H9 (cell line): Measurements from ENCODE around the gene MAP3K12. TPM values are rescaled to one million over a fixed set of nuclear protein-coding genes. Genes with fewer than 3 reads are reported as not detected.

ENCODE experiments used
- DNase-seq: peaks from one replicate; pipeline ENCODE4 v3.0.0-alpha.2; 2017
- H2AFZ ChIP-seq: one replicate; pipeline ENCODE4 v1.6.1; 2013; ENCODE audit warnings: mild to moderate bottlenecking, low read length, control low read depth, moderate library complexity
- H2AK5ac ChIP-seq: 2 replicates; pipeline ENCODE4 v1.6.1; 2013; ENCODE audit warnings: low read length, control low read depth, mixed read lengths; ENCODE audit not compliant: insufficient read length
- H2BK120ac ChIP-seq: one replicate; pipeline ENCODE4 v1.6.1; 2013; ENCODE audit warnings: low read depth, mild to moderate bottlenecking, low read length, control low read depth, inconsistent platforms; ENCODE audit not compliant: poor library complexity, severe bottlenecking
- H2BK12ac ChIP-seq: 2 replicates; pipeline ENCODE4 v1.6.1; 2013; ENCODE audit warnings: low read length, control low read depth, mixed read lengths, low read depth; ENCODE audit not compliant: insufficient read length
- H2BK15ac ChIP-seq: 2 replicates; pipeline ENCODE4 v1.6.1; 2013; ENCODE audit warnings: low read depth, low read length, control low read depth
- H2BK20ac ChIP-seq: one replicate; pipeline ENCODE4 v1.6.1; 2013; ENCODE audit warnings: low read depth, mild to moderate bottlenecking, low read length, control low read depth, inconsistent platforms; ENCODE audit not compliant: poor library complexity, severe bottlenecking
- H2BK5ac ChIP-seq: 2 replicates; pipeline ENCODE4 v1.6.1; 2013; ENCODE audit warnings: low read length, control low read depth, mixed read lengths; ENCODE audit not compliant: insufficient read length
- H3K14ac ChIP-seq: 2 replicates; pipeline ENCODE4 v1.6.1; 2013; ENCODE audit warnings: low read length, control low read depth; ENCODE audit not compliant: insufficient read depth
- H3K18ac ChIP-seq: 2 replicates; pipeline ENCODE4 v1.6.1; 2013; ENCODE audit warnings: low read depth, mild to moderate bottlenecking, mixed read lengths, low read length, control low read depth; ENCODE audit not compliant: insufficient read length
- H3K23ac ChIP-seq: 2 replicates; pipeline ENCODE4 v1.6.1; 2013; ENCODE audit warnings: low read length, control low read depth, mixed read lengths, low read depth; ENCODE audit not compliant: insufficient read length
- H3K23me2 ChIP-seq: 2 replicates; pipeline ENCODE4 v1.6.1; 2013; ENCODE audit warnings: low read depth, mild to moderate bottlenecking, mixed read lengths, low read length, control low read depth; ENCODE audit not compliant: insufficient read length, poor library complexity, severe bottlenecking
- H3K27ac ChIP-seq: 2 replicates; pipeline ENCODE4 v1.5.1; 2013; ENCODE audit warnings: low read length, control low read depth, mixed read lengths, low read depth; ENCODE audit not compliant: insufficient read length
- H3K27me3 ChIP-seq: 2 replicates; pipeline ENCODE4 v1.6.1; 2013; ENCODE audit warnings: low read length, control low read depth, inconsistent platforms; ENCODE audit not compliant: insufficient read depth
- H3K4ac ChIP-seq: 2 replicates; pipeline ENCODE4 v1.6.1; 2013; ENCODE audit warnings: low read depth, mild to moderate bottlenecking, control low read depth, inconsistent platforms, low read length, moderate library complexity
- H3K4me1 ChIP-seq: 2 replicates; pipeline ENCODE4 v1.6.1; 2013; ENCODE audit warnings: low read length, control low read depth, inconsistent platforms; ENCODE audit not compliant: insufficient read depth
- H3K4me2 ChIP-seq: 2 replicates; pipeline ENCODE4 v1.6.1; 2013; ENCODE audit warnings: low read length, control low read depth, mixed read lengths; ENCODE audit not compliant: insufficient read length, insufficient read depth
- H3K56ac ChIP-seq: 2 replicates; pipeline ENCODE4 v1.6.1; 2013; ENCODE audit warnings: low read depth, mild to moderate bottlenecking, mixed read lengths, low read length, control low read depth; ENCODE audit not compliant: insufficient read length
- H3K79me1 ChIP-seq: 2 replicates; pipeline ENCODE4 v1.6.1; 2013; ENCODE audit warnings: low read depth, mild to moderate bottlenecking, moderate library complexity, low read length, control low read depth, inconsistent platforms; ENCODE audit not compliant: insufficient read depth, poor library complexity, severe bottlenecking
- H3K79me2 ChIP-seq: 2 replicates; pipeline ENCODE4 v1.6.1; 2013; ENCODE audit warnings: low read length, control low read depth, inconsistent platforms; ENCODE audit not compliant: insufficient read depth
- H3K9ac ChIP-seq: 2 replicates; pipeline ENCODE4 v1.6.1; 2013; ENCODE audit warnings: low read length, control low read depth, mixed read lengths; ENCODE audit not compliant: insufficient read length; ENCODE audit errors: extremely low read depth
- H3K9me3 ChIP-seq: one replicate; pipeline ENCODE4 v1.6.1; 2013; ENCODE audit warnings: low read depth, low read length, inconsistent platforms; ENCODE audit not compliant: control insufficient read depth
- H3T11ph ChIP-seq: one replicate; pipeline ENCODE4 v1.6.1; 2013; ENCODE audit warnings: mild to moderate bottlenecking, low read length, control low read depth, inconsistent platforms
- H4K20me1 ChIP-seq: one replicate; pipeline ENCODE4 v1.6.1; 2013; ENCODE audit not compliant: control insufficient read depth, insufficient read length, insufficient read depth
- H4K5ac ChIP-seq: 2 replicates; pipeline ENCODE4 v1.6.1; 2013; ENCODE audit warnings: low read depth, mild to moderate bottlenecking, mixed read lengths, low read length, control low read depth; ENCODE audit not compliant: insufficient read length
- H4K8ac ChIP-seq: replicated peaks from 2 replicates; pipeline ENCODE4 v1.6.1; 2013; ENCODE audit warnings: low read length, control low read depth, mixed read lengths, low read depth; ENCODE audit not compliant: insufficient read length
- H4K91ac ChIP-seq: 2 replicates; pipeline ENCODE4 v1.6.1; 2013; ENCODE audit warnings: low read depth, mild to moderate bottlenecking, moderate library complexity, mixed read lengths, low read length, control low read depth; ENCODE audit not compliant: insufficient read length
- H3K27ac Mint-ChIP-seq, 3 experiments: 2 replicates in 2 of 3; 3 replicates in 1 of 3; pipeline ENCODE4 v1.8.0; 2020 to 2021; ENCODE audit warnings: mixed read lengths in 3 of 3, mild to moderate bottlenecking in 1 of 3, moderate library complexity in 1 of 3
- H3K27me3 Mint-ChIP-seq: 2 replicates; pipeline ENCODE4 v1.8.0; 2021; ENCODE audit warnings: low read depth, mild to moderate bottlenecking, moderate library complexity, mixed read lengths
- H3K36me3 Mint-ChIP-seq, 3 experiments: 2 replicates in 2 of 3; 3 replicates in 1 of 3; pipeline ENCODE4 v1.8.0; 2020 to 2021; ENCODE audit warnings: low read depth in 3 of 3, mixed read lengths in 3 of 3; ENCODE audit not compliant: insufficient read depth in 1 of 3
- H3K4me1 Mint-ChIP-seq, 2 experiments: 2 replicates each; pipeline ENCODE4 v1.8.0; 2020; ENCODE audit warnings: mixed read lengths in 2 of 2
- H3K4me3 Mint-ChIP-seq, 2 experiments: 2 replicates in 1 of 2; 3 replicates in 1 of 2; pipeline ENCODE4 v1.8.0; 2020 to 2021; ENCODE audit warnings: mild to moderate bottlenecking in 2 of 2, mixed read lengths in 2 of 2, moderate library complexity in 1 of 2
- H3K9me3 Mint-ChIP-seq, 2 experiments: 2 replicates in 1 of 2; 3 replicates in 1 of 2; pipeline ENCODE4 v1.8.0; 2020; ENCODE audit warnings: mild to moderate bottlenecking in 2 of 2, mixed read lengths in 2 of 2, moderate library complexity in 1 of 2
- CTCF ChIP-seq: fragments of 200-600 bp; sonication (generic); conservative IDR thresholded peaks from 3 replicates; pipeline ENCODE4 v1.8.0; 2021; ENCODE audit warnings: antibody characterized with exemption, mild to moderate bottlenecking
- WGBS: extraction: QIAGEN DNeasy Blood & Tissue Kit; methylation state at CpG from one replicate; pipeline ENCODE4 v1.1.7; 2013; ENCODE audit warnings: missing lambda C conversion rate, low lambda C conversion rate, mixed read lengths; ENCODE audit not compliant: insufficient read length; ENCODE audit errors: extremely low coverage; 5-methylcytosine and 5-hydroxymethylcytosine counted together
- total RNA-seq: library from RNA; stranded (reverse); gene quantifications from 2 replicates; pipeline ENCODE4 v1.2.1, GENCODE V29; 2021

The MAP3K12 gene
- total RNA-seq, 1 experiment from 2014 or later, result 22.3 TPM

DNA sequence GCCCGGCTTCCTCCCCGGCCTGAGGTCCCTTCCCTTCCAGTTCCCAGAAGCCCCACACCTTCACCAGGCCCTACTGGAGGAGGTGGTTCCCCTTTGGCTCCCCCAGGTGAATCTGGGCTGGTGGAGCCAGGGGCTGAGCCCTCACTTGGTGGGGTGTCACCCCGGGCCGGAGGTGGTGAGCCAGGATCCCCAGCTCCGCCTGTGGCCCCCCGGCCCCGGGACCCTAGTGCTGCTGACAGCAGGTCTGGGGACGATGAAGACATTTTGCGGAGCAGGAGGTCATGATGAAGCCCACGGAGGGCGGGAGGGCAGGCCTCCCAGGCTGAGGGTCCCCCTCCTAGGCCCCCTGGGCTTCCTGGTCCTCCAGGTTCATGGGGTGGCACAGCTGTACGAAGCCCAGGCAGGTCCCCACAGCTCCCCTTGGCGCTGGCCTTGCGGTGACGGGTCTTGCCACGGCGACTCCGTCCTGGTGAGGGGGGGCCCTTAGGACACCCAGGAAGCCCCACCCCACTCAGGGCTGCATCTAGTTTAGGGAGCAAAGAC is 16.6 kb downstream of the MAP3K12 start:
- WGBS, result no CpG with 5 or more reads among the region's 18 CpGs
- no peak overlapping the region for H2BK120ac ChIP-seq
- H3K27ac ChIP-seq, result no peak overlapping the region

More for the DNA sequence above, 16.6 kb downstream of the MAP3K12 start:
- no peak overlapping the region for H4K5ac ChIP-seq
- no peak overlapping the region for H2AFZ ChIP-seq
- no peaks in the 10 kb centered on the region for H3K4me1 ChIP-seq
- H2AK5ac ChIP-seq, result no peak overlapping the region
- Mint-ChIP-seq H3K4me3 (no peak overlapping the region), H3K9me3 (no peaks in the 10 kb centered on the region), H3K27ac (peak overlapping the region in 1 of 3 experiments; percentile 82; a peak in 2 of 7 replicates), H3K36me3 (peaks cover 40 to 78% (median 76%) of the 10 kb centered on the region in 3 experiments), H3K4me1 (peaks cover 18 to 33% of the 10 kb centered on the region in 2 experiments), H3K27me3 (peaks cover 1% of the 10 kb centered on the region; the same call in 1 of the 2 replicates)
- H3K4me2 ChIP-seq, result no peak overlapping the region
- no peak overlapping the region for H3K4ac ChIP-seq
- H2BK12ac ChIP-seq, result no peak overlapping the region
- no peak overlapping the region for H3K23ac ChIP-seq
- no peak overlapping the region for H4K91ac ChIP-seq
- H2BK5ac ChIP-seq, result no peak overlapping the region
- H4K20me1 ChIP-seq, result no peaks in the 10 kb centered on the region
- H3K14ac ChIP-seq, result no peak overlapping the region
- no peak for DNase-seq
- no peak overlapping the region for H3K56ac ChIP-seq
- TF ChIP-seq CTCF, result no peak
- H3K9me3 ChIP-seq, result no peaks in the 10 kb centered on the region
- H3K18ac ChIP-seq, result no peak overlapping the region
- no peak overlapping the region for H2BK20ac ChIP-seq
- no peaks in the 10 kb centered on the region for H3K27me3 ChIP-seq
- H2BK15ac ChIP-seq, result no peak overlapping the region
- H3K79me2 ChIP-seq, result no peaks in the 10 kb centered on the region
- no peak overlapping the region for H3K9ac ChIP-seq
- no peak overlapping the region for H4K8ac ChIP-seq
- no peaks in the 10 kb centered on the region for H3K79me1 ChIP-seq
- H3K23me2 ChIP-seq, result no peaks in the 10 kb centered on the region
- H3T11ph ChIP-seq, result no peak overlapping the region
